CD4-positive, CD25-positive, alpha-beta regulatory T cell (primary cell): ENCODE results near the gene APOA4. TPM values are rescaled to one million over a fixed set of nuclear protein-coding genes. Genes with fewer than 3 reads are reported as not detected.

ENCODE experiments used
- ATAC-seq, 2 donors: fragments of 150-1000 bp; cut with Tn5 transposase; one replicate each; pipeline ENCODE4 v1.10.0; 2021; ENCODE audit warnings: low read depth in 2 of 2, moderate number of reproducible peaks in 2 of 2, moderate library complexity in 1 of 2
- DNase-seq, 3 donors: peaks; one replicate each; pipeline versions ENCODE4 v3.0.0 to v3.0.0-alpha.2; 2012 to 2022; ENCODE audit warnings: mixed read lengths in 1 of 3
- H3K27ac ChIP-seq: one replicate; pipeline ENCODE4 v1.7.0; 2013; ENCODE audit warnings: mild to moderate bottlenecking, low read length; ENCODE audit not compliant: insufficient read depth, poor library complexity, severe bottlenecking
- H3K27me3 ChIP-seq: one replicate; pipeline ENCODE4 v1.7.0; 2013; ENCODE audit warnings: low read length; ENCODE audit not compliant: control insufficient read depth, insufficient read depth
- H3K36me3 ChIP-seq: one replicate; pipeline ENCODE4 v1.7.0; 2013; ENCODE audit warnings: mild to moderate bottlenecking, low read length, moderate library complexity; ENCODE audit not compliant: control insufficient read depth, insufficient read depth
- H3K4me1 ChIP-seq: 2 replicates; pipeline ENCODE4 v1.7.0; 2013; ENCODE audit warnings: mild to moderate bottlenecking, low read length; ENCODE audit not compliant: insufficient read depth, control insufficient read depth, poor library complexity, severe bottlenecking
- H3K4me3 ChIP-seq: one replicate; pipeline ENCODE4 v1.7.0; 2013; ENCODE audit warnings: low read depth, mild to moderate bottlenecking, low read length, moderate library complexity
- H3K9me3 ChIP-seq, 2 experiments: 1 replicate in 1 of 2; 2 replicates in 1 of 2; pipeline ENCODE4 v1.7.0; 2013; ENCODE audit warnings: low read length in 2 of 2, mild to moderate bottlenecking in 1 of 2, moderate library complexity in 1 of 2; ENCODE audit not compliant: control insufficient read depth in 2 of 2
- H3K27ac Mint-ChIP-seq, 3 donors: one replicate each; pipeline ENCODE4 v1.8.0; 2020 to 2022; ENCODE audit warnings: mild to moderate bottlenecking in 3 of 3, mixed read lengths in 3 of 3, moderate library complexity in 2 of 3
- H3K27me3 Mint-ChIP-seq: one replicate; pipeline ENCODE4 v1.8.0; 2022; ENCODE audit warnings: mild to moderate bottlenecking, mixed read lengths
- H3K36me3 Mint-ChIP-seq: one replicate; pipeline ENCODE4 v1.8.0; 2020; ENCODE audit warnings: mixed read lengths
- H3K4me1 Mint-ChIP-seq, 4 donors: one replicate each; pipeline ENCODE4 v1.8.0; 2020 to 2022; ENCODE audit warnings: mixed read lengths in 4 of 4, mild to moderate bottlenecking in 1 of 4
- H3K4me3 Mint-ChIP-seq, 4 donors: one replicate each; pipeline ENCODE4 v1.8.0; 2020 to 2022; ENCODE audit warnings: mild to moderate bottlenecking in 4 of 4, mixed read lengths in 4 of 4, moderate library complexity in 3 of 4
- H3K9me3 Mint-ChIP-seq, 7 donors: one replicate each; pipeline ENCODE4 v1.8.0; 2020 to 2022; ENCODE audit warnings: mixed read lengths in 7 of 7, mild to moderate bottlenecking in 3 of 7, moderate library complexity in 2 of 7
- polyA plus RNA-seq, 4 donors: library from polyadenylated mRNA; unstranded; fragments of 300-500 nt; fragmentation: Illumina TruSeq; gene quantifications; one replicate each; pipeline ENCODE4 v1.2.3, GENCODE V29; 2021
- total RNA-seq: library from RNA; stranded (reverse); gene quantifications from one replicate; pipeline ENCODE4 v1.2.3, GENCODE V29; 2022

Gene APOA4
- total and polyA plus RNA-seq, 5 donors from 2014 or later: not detected

GRCh38 chr11:116778556-116778955, 44.5 kb downstream of the APOA4 start:
- H3K4me3 Mint-ChIP-seq: peak overlapping the region in 1 of 4 donors; percentile 67
- no peak for DNase-seq
- Histone ChIP-seq H3K27me3 (no peaks in the 10 kb centered on the region), H3K4me1 (peaks cover 2% of the 10 kb centered on the region), H3K4me3 (no peak overlapping the region), H3K36me3 (peaks cover 65% of the 10 kb centered on the region), H3K9me3 (no peaks in the 10 kb centered on the region), H3K27ac (no peak overlapping the region)
- ATAC-seq: no peak
- H3K4me1 Mint-ChIP-seq: peaks cover 9 to 66% (median 34%) of the 10 kb centered on the region in 4 donors
- no peaks in the 10 kb centered on the region for H3K27me3 Mint-ChIP-seq
- H3K36me3 Mint-ChIP-seq: peaks cover 48% of the 10 kb centered on the region
- peaks cover 0 to 1% (median 0%) of the 10 kb centered on the region in 7 donors for H3K9me3 Mint-ChIP-seq
- no peak overlapping the region for H3K27ac Mint-ChIP-seq

- H3K36me3 Mint-ChIP-seq: peaks cover 38% of the 10 kb centered on the region
- Histone ChIP-seq H3K9me3 (no peaks in the 10 kb centered on the region), H3K27me3 (no peaks in the 10 kb centered on the region), H3K4me1 (peaks cover 10% of the 10 kb centered on the region), H3K27ac (no peak overlapping the region), H3K4me3 (no peak overlapping the region), H3K36me3 (peaks cover 50% of the 10 kb centered on the region)
- H3K4me1 Mint-ChIP-seq: peaks cover 18 to 61% (median 27%) of the 10 kb centered on the region in 4 donors
- peaks cover 11% of the 10 kb centered on the region for H3K27me3 Mint-ChIP-seq
- ATAC-seq (no peak), DNase-seq (no peak)
- peaks cover 0 to 1% (median 0%) of the 10 kb centered on the region in 7 donors for H3K9me3 Mint-ChIP-seq
- peak overlapping the region in 2 of 4 donors; percentile 11 to 66 for H3K4me3 Mint-ChIP-seq
- peak overlapping the region in 1 of 3 donors; percentile 88 for H3K27ac Mint-ChIP-seq
Observed at GRCh38 chr11:116777056-116777455, 46.0 kb downstream of the APOA4 start.

- Histone ChIP-seq H3K36me3 (peaks cover 45% of the 10 kb centered on the region), H3K27me3 (no peaks in the 10 kb centered on the region), H3K4me3 (no peak overlapping the region), H3K4me1 (peaks cover 15% of the 10 kb centered on the region), H3K27ac (no peak overlapping the region), H3K9me3 (no peaks in the 10 kb centered on the region)
- ATAC-seq: no peak
- Mint-ChIP-seq H3K4me1 (peaks cover 20 to 59% (median 31%) of the 10 kb centered on the region in 4 donors), H3K36me3 (peaks cover 36% of the 10 kb centered on the region), H3K9me3 (peaks cover 0 to 1% (median 0%) of the 10 kb centered on the region in 7 donors), H3K27ac (peak overlapping the region in 2 of 3 donors; percentile 65 to 88), H3K4me3 (peak overlapping the region in 2 of 4 donors; percentile 30 to 66), H3K27me3 (peaks cover 12% of the 10 kb centered on the region)
- DNase-seq: no peak
Observed at GRCh38 chr11:116776522-116776984, 46.6 kb downstream of the APOA4 start.

- no peak overlapping the region for H3K4me3 ChIP-seq
- ATAC-seq (no peak), DNase-seq (no peak)
- peaks cover 12% of the 10 kb centered on the region for H3K27me3 Mint-ChIP-seq
- H3K27ac ChIP-seq: no peak overlapping the region
- H3K36me3 ChIP-seq: peaks cover 39% of the 10 kb centered on the region
- H3K4me1 Mint-ChIP-seq: peaks cover 23 to 57% (median 30%) of the 10 kb centered on the region in 4 donors
- H3K27ac Mint-ChIP-seq: peak overlapping the region in 2 of 3 donors; percentile 13 to 65
- no peaks in the 10 kb centered on the region for H3K9me3 ChIP-seq
- peaks cover 30% of the 10 kb centered on the region for H3K36me3 Mint-ChIP-seq
- H3K27me3 ChIP-seq: no peaks in the 10 kb centered on the region
- peak overlapping the region in 3 of 4 donors; percentile 22 to 67 (median 66) for H3K4me3 Mint-ChIP-seq
- H3K4me1 ChIP-seq: peaks cover 21% of the 10 kb centered on the region
- peaks cover 0 to 1% (median 0%) of the 10 kb centered on the region in 7 donors for H3K9me3 Mint-ChIP-seq
Observed at GRCh38 chr11:116775975-116776374, 47.1 kb downstream of the APOA4 start.

- peaks cover 12% of the 10 kb centered on the region for H3K27me3 Mint-ChIP-seq
- peaks cover 26% of the 10 kb centered on the region for H3K4me1 ChIP-seq
- H3K4me3 Mint-ChIP-seq: peak overlapping the region in 3 of 4 donors; percentile 8 to 80 (median 70)
- H3K9me3 ChIP-seq: no peaks in the 10 kb centered on the region
- peaks cover 25 to 54% (median 35%) of the 10 kb centered on the region in 4 donors for H3K4me1 Mint-ChIP-seq
- DNase-seq (no peak), ATAC-seq (no peak)
- no peak overlapping the region for H3K27ac ChIP-seq
- peaks cover 0 to 1% (median 0%) of the 10 kb centered on the region in 7 donors for H3K9me3 Mint-ChIP-seq
- H3K4me3 ChIP-seq: no peak overlapping the region
- H3K36me3 Mint-ChIP-seq: peaks cover 32% of the 10 kb centered on the region
- H3K27ac Mint-ChIP-seq: peak overlapping the region in 1 of 3 donors; percentile 27
- H3K36me3 ChIP-seq: peaks cover 27% of the 10 kb centered on the region
- no peaks in the 10 kb centered on the region for H3K27me3 ChIP-seq
Observed at GRCh38 chr11:116774661-116775060, 48.4 kb downstream of the APOA4 start.

- no peaks in the 10 kb centered on the region for H3K9me3 ChIP-seq
- H3K36me3 ChIP-seq: peaks cover 15% of the 10 kb centered on the region
- ATAC-seq: peak in 1 of 2 donors; percentile 2
- H3K4me3 Mint-ChIP-seq: peak overlapping the region; percentile 99
- peak overlapping the region; percentile 89 for H3K27ac ChIP-seq
- peak in 1 of 3 donors; percentile 38 for DNase-seq
- H3K27me3 Mint-ChIP-seq: peaks cover 12% of the 10 kb centered on the region
- peaks cover 26% of the 10 kb centered on the region for H3K36me3 Mint-ChIP-seq
- H3K9me3 Mint-ChIP-seq: peaks cover 0 to 1% (median 0%) of the 10 kb centered on the region in 7 donors
- H3K4me1 Mint-ChIP-seq: peaks cover 31 to 55% (median 37%) of the 10 kb centered on the region in 4 donors
- peak overlapping the region; percentile 85 for H3K4me3 ChIP-seq
- no peaks in the 10 kb centered on the region for H3K27me3 ChIP-seq
- H3K27ac Mint-ChIP-seq: peak overlapping the region; percentile 93 to 99 (median 99)
- H3K4me1 ChIP-seq: peaks cover 26% of the 10 kb centered on the region
Observed at GRCh38 chr11:116773203-116774097, 49.7 kb downstream of the APOA4 start.

- H3K27me3 Mint-ChIP-seq: peaks cover 12% of the 10 kb centered on the region
- peak within 1 kb of the TSS; percentile 99 for H3K4me3 Mint-ChIP-seq
- Histone ChIP-seq H3K4me1 (peaks cover 26% of the 10 kb centered on the region), H3K4me3 (peak within 1 kb of the TSS; percentile 94), H3K27ac (peak within 1 kb of the TSS; percentile 89), H3K9me3 (no peaks in the 10 kb centered on the region), H3K36me3 (peaks cover 10% of the 10 kb centered on the region), H3K27me3 (no peaks in the 10 kb centered on the region)
- H3K27ac Mint-ChIP-seq: peak within 1 kb of the TSS; percentile 93 to 99 (median 99)
- peak; percentile 93 to 94 for ATAC-seq
- peaks cover 31 to 48% (median 35%) of the 10 kb centered on the region in 4 donors for H3K4me1 Mint-ChIP-seq
- H3K36me3 Mint-ChIP-seq: peaks cover 20% of the 10 kb centered on the region
- H3K9me3 Mint-ChIP-seq: peaks cover 0 to 1% (median 0%) of the 10 kb centered on the region in 7 donors
- DNase-seq: peak; percentile 89 to 96 (median 95)
Observed at GRCh38 chr11:116772443-116773202, 50.5 kb downstream of the APOA4 start, which contains the start of gene BUD13. BUD13 (minus strand) TSS chr11:116772987; CDS start chr11:116772964, 23 bp downstream.
